ENCODE results near the gene MYOM3. TPM values are rescaled to one million over a fixed set of nuclear protein-coding genes. Genes with fewer than 3 reads are reported as not detected.

MYOM3 gene
- total and polyA plus RNA-seq, 2 of the 13 experiments (the other 11 are each of a cell fraction or from before 2014, with no cell fraction given) = 5.8 to 15.3 TPM

- H3K4me2 ChIP-seq (ENCODE audit: low read depth, low read length) = peak overlapping the region; percentile 96
- POLR2A ChIA-PET = interaction anchor here (1.4 to 3.6 kb wide), 2 partner anchors 9 to 11 kb away, joined by 6 to 44 read pairs; no protein-coding TSS in a partner anchor
- TF ChIP-seq ZNF646 (CRISPR knock-in tag; IDR thresholded peaks at IDR 0.05) = 0 out of 2 replicates have a peak, but pooled peaks have one; percentile 17
- 0 out of 2 replicates have a peak, but pooled peaks have one; percentile 31 for TF ChIP-seq ZNF839 (CRISPR knock-in tag; IDR thresholded peaks at IDR 0.05; ENCODE audit: borderline replicate concordance)
- no peak for TF ChIP-seq PRDM15 (CRISPR knock-in tag; IDR thresholded peaks at IDR 0.05)
- 0 out of 2 replicates have a peak, but pooled peaks have one; percentile 37 for TF ChIP-seq THAP9 (CRISPR knock-in tag; IDR thresholded peaks at IDR 0.05; ENCODE audit: borderline replicate concordance)
- peak; percentile 91 for TF ChIP-seq SRF (IDR thresholded peaks at IDR 0.05; ENCODE audit: low read depth, low read length)
- peak; percentile 19; the same call in 1 of the 2 replicates for TF ChIP-seq ZNF644 (CRISPR knock-in tag; IDR thresholded peaks at IDR 0.05; ENCODE audit: low read depth)
- TF ChIP-seq ZBTB38 (CRISPR knock-in tag; IDR thresholded peaks at IDR 0.05) = no peak
Measured at GRCh38 chr1:24109686-24110475, 2.1 kb downstream of the MYOM3 start.

More at GRCh38 chr1:24109686-24110475, 2.1 kb downstream of the MYOM3 start:
- FAIRE-seq = no peak
- H4K20me1 ChIP-seq (ENCODE audit: insufficient read depth, low read length) = no peaks in the 10 kb centered on the region
- no TSS peak for BruUV-seq (replicated peaks)
- H3K4me1 ChIP-seq (ENCODE audit: insufficient read depth, low read length) = peaks cover 99% of the 10 kb centered on the region
- WGBS (ENCODE audit: low lambda C conversion rate) = 53% methylated on average over 11 of the region's 15 CpGs
- in situ Hi-C loops (cut with HindIII; ENCODE audit: extremely low pct_ligation_motif_present, low pct_unique_long_range_greater_than_20kb) (loop anchor here (5.0 kb wide), 1 partner anchor 38 kb away; no protein-coding TSS in a partner anchor), intact Hi-C loops (cut with micrococcal nuclease; ENCODE audit: unreplicated experiment) (loop anchor here (5.0 kb wide), 1 partner anchor 77 kb away; the partner anchor contains the start of gene IFNLR1)
- H2AFZ ChIP-seq (ENCODE audit: low read length) = no peak overlapping the region
- H3K36me3 ChIP-seq (replicated peaks in 1 of 2; ENCODE audit: control insufficient read depth in 1 of 2, insufficient read depth in 2 of 2, low read length in 2 of 2) = no peaks in the 10 kb centered on the region; a peak in 1 of 5 replicates
- H3K27ac ChIP-seq (ENCODE audit: extremely low read length, insufficient read depth, low read length) = no peak overlapping the region
- H3K27me3 ChIP-seq (ENCODE audit: control insufficient read depth in 1 of 2, insufficient read depth in 2 of 2, low read length in 2 of 2) = peaks cover 0 to 1% of the 10 kb centered on the region in 2 experiments; a peak in 1 of 5 replicates
- no peak overlapping the region; a peak in 2 of 6 replicates for H3K4me3 ChIP-seq (replicated peaks in 1 of 3; ENCODE audit: insufficient read depth in 1 of 3, low read depth in 2 of 3, low read length in 3 of 3)
- no peak overlapping the region for H3K9ac ChIP-seq (ENCODE audit: insufficient read depth, low read depth, low read length)
- peaks cover 6% of the 10 kb centered on the region for H3K79me2 ChIP-seq (ENCODE audit: insufficient read depth, low read length)
- no peak for ATAC-seq
- CTCF ChIA-PET (ENCODE audit: low intra/inter-chr PET ratio, low total read pairs) = no interaction called here
- no peaks in the 10 kb centered on the region for H3K9me3 ChIP-seq (ENCODE audit: low read length)
- no peak for DNase-seq (ENCODE audit: low spot score)

All from HepG2 (cell line).